Left hindlimb (tissue), 1 donor: ENCODE data around the gene CCDC17.
"Not testable (repeated sequence)": the region's sequence is repeated elsewhere in the genome, so short reads cannot be mapped to it uniquely, and the experiment has no call there.

Experiments
- DNase-seq: peaks from one replicate; pipeline ENCODE4 v3.0.0-alpha.2; 2018

The CCDC17 gene

GRCh38 chr1:45621501-45621836 lies 2.4 kb downstream of the CCDC17 start:
- peak; percentile 43 for DNase-seq

GRCh38 chr1:45620588-45621500 lies 3.0 kb downstream of the CCDC17 start:
- no peak for DNase-seq

GRCh38 chr1:45619149-45619921 lies 4.5 kb downstream of the CCDC17 start:
- no peak for DNase-seq

GRCh38 chr1:45617618-45618017 lies 6.2 kb downstream of the CCDC17 start:
- no peak for DNase-seq

- no peak for DNase-seq
Measured at GRCh38 chr1:45615885-45616284, 8.0 kb downstream of the CCDC17 start.

- no peak for DNase-seq
Measured at GRCh38 chr1:45612941-45613579, 10.8 kb downstream of the CCDC17 start.

GRCh38 chr1:45610589-45611226 lies 13.1 kb downstream of the CCDC17 start:
- no peak for DNase-seq

GRCh38 chr1:45608175-45609156 lies 15.4 kb downstream of the CCDC17 start:
- no peak for DNase-seq

GRCh38 chr1:45607404-45608074 lies 16.3 kb downstream of the CCDC17 start:
- DNase-seq: no peak

- DNase-seq: no peak
Measured at GRCh38 chr1:45604239-45604638, 19.6 kb downstream of the CCDC17 start.

- DNase-seq: not testable (repeated sequence)
Measured at GRCh38 chr1:45596765-45597164, 27.1 kb downstream of the CCDC17 start.

GRCh38 chr1:45594412-45594811 lies 29.4 kb downstream of the CCDC17 start:
- DNase-seq: no peak

- DNase-seq: no peak
Measured at GRCh38 chr1:45589861-45590260, 34.0 kb downstream of the CCDC17 start.

GRCh38 chr1:45586769-45587168 lies 37.1 kb downstream of the CCDC17 start:
- no peak for DNase-seq

- DNase-seq: no peak
Measured at GRCh38 chr1:45585496-45586075, 38.3 kb downstream of the CCDC17 start.

GRCh38 chr1:45585110-45585426 lies 38.8 kb downstream of the CCDC17 start:
- no peak for DNase-seq

GRCh38 chr1:45584351-45585109 lies 39.3 kb downstream of the CCDC17 start:
- peak; percentile 95 for DNase-seq

GRCh38 chr1:45583666-45584350 lies 40.0 kb downstream of the CCDC17 start, which contains the start of gene NASP:
Gene NASP, plus strand, starts transcription at chr1:45584041. Its CDS starts 106 bp downstream, at chr1:45584147.
- DNase-seq: peak; percentile 94

GRCh38 chr1:45583264-45583665 lies 40.6 kb downstream of the CCDC17 start:
- peak; percentile 96 for DNase-seq
